Fibroblast of skin of back (primary cell): Measurements from ENCODE around the gene GDPGP1.
"Not testable (repeated sequence)": the region's sequence is repeated elsewhere in the genome, so short reads cannot be mapped to it uniquely, and the experiment has no call there.

Experiments used
- DNase-seq: peaks from one replicate; pipeline ENCODE4 v3.0.0-alpha.2; 2013

GDPGP1 gene

DNA sequence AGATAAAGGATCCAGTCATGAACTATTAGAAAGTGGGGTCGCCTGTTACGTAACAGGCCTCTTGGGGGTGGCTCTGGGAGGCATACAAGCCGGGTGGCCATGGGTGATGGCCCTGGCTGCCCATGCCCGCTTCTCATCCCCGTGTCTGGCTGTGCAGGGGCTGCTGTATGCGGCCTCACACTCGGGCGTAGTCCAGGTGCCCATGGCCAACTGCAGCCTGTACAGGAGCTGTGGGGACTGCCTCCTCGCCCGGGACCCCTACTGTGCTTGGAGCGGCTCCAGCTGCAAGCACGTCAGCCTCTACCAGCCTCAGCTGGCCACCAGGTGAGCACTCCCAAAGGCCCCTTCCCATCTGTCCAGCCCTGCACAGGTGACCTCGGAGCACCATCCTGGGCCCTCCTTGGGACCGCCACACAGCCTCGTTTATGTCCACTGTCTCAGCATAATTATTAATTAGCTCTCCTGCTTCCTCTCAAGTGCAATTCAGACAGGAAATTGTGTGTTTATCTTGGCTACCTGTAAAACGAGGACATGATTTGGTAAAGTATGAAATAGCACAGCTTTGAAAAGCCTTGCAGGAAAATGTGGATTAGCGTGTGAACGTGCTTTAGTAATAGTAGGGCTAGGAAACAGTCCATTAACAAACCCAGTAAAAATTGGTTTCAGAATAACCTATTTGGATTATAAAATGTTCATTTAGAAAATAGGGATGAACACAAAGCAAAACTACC lies 8.3 kb upstream of the GDPGP1 start:
- DNase-seq = no peak

GRCh38 chr15:90227336-90227735 lies 6.7 kb upstream of the GDPGP1 start:
- no peak for DNase-seq

GRCh38 chr15:90227816-90228772 lies 5.9 kb upstream of the GDPGP1 start:
- no peak for DNase-seq

DNA sequence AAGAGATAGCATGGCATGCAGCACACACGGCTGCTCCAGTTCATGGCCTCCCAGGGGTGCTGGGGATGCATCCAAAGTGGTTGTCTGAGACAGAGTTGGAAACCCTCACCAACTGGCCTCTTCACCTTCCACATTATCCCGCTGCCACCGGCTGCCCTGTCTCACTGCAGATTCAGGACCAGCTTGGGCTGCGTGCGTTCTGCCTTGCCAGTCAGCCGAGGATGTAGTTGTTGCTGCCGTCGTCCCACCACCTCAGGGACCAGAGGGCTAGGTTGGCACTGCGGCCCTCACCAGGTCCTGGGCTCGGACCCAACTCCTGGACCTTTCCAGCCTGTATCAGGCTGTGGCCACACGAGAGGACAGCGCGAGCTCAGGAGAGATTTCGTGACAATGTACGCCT lies 5.0 kb upstream of the GDPGP1 start:
- DNase-seq = no peak

GRCh38 chr15:90230071-90230494 lies 3.9 kb upstream of the GDPGP1 start:
- no peak for DNase-seq

DNA sequence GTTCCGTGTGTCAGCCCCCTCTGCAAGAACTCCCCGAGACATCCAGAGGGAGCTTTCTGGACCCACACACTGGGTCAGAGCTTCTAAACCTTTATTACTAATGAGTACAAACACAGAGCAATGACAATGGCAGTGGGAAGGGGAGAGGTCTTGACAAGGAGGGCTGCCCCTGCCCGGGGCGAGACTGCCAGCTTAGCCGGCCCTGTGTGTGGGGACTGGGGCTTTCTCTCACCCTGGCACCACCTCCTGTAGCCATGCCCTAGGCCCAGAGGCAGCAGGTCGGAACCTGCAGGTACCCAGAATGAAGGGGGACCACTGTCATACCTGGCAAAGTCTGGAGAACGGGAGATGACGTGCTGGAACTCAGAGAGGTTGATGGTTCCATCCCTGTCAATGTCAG lies 3.4 kb upstream of the GDPGP1 start:
- no peak for DNase-seq

- no peak for DNase-seq
These were observed 2.7 kb upstream of the GDPGP1 start for GRCh38 chr15:90231028-90232017.

DNA sequence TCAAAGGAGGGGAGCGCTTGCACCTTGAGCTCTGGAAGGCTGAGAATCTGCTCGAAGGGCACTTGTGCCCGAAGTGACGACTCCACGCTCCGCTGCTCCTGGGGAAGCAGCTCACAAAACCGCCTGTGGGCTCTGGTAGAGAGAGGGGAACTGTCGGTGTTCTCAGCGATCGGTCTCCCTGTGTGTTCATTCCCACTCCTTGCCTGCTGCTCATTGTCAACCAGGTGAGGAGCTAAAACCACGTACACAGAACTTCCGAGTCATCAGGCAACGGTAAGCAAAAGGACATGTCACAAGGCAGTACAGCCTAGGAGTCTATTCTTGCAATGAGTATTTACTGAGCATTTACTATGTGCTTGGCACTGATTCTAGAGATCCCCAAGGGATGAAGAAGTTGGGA lies 1.8 kb upstream of the GDPGP1 start:
- DNase-seq = no peak

DNA sequence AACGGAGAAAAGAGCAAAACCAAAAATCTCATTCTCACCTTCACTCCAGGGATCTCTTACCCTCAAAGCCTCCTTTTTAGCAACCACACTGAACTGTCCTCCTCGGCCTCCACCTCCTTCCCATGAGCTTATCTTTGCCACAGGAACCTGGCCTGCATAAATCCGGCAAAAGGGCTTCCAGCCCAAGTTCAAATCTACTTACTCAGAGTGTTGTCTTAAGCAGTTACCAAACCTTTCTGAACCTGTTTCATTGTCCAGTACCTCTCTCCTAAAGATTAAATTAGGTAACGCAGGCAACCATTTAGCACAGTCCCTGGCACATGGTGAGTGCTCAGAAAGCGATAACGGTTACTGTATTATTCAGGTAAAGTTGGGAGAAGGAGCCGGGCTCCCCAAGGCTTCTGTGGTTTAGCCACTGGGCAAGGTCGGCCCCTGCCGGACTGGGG lies 1.0 kb upstream of the GDPGP1 start:
- DNase-seq = no peak

DNA sequence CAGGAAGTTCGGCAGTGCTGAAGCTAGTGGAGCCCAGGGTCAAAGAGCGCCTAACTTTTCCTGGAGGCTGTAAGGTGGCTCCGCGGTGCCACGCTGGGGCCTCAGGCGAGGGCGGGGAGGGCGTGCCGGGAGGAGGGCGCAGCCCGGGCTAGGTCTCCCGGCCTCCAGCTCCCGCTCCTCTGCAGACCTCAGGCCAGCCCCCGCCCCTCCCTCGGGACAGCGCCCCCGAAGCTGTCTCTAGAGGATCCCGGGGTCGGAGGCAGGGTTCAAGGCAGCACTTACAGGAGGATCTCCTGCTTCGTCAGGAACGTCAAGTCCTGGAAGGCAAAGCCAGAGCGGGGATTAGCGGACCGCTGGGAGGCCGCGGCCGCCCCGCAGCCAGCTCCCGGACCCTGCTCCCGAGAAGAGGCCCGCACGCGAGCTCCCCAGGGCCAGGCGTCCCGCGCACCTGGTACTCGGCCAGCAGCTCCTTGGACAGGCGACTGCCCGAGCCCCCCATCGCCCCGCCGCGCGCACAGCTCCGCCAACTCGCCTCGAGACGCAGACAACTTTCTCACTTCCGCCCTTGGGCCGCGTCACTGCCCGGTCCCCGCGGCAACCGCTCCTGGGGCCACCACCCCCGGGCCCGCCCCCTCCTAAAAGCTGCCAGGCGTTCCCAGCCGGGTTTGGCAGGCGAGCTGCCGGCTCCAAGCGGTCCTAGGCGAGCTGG lies 468 bp upstream of the GDPGP1 start, which contains the start of gene CIB1:
Gene CIB1, minus strand, starts transcription at position 555 of the 709 bp plus-strand sequence. Its CDS starts 56 bp downstream, at position 499.
- DNase-seq = peak; percentile 97

- no peak for DNase-seq
These were observed 5.4 kb downstream of the GDPGP1 start for GRCh38 chr15:90239371-90239770.

- DNase-seq = no peak
These were observed 6.8 kb downstream of the GDPGP1 start for GRCh38 chr15:90240856-90241255.

- DNase-seq = no peak
These were observed 7.6 kb downstream of the GDPGP1 start for GRCh38 chr15:90241343-90242192.

DNA sequence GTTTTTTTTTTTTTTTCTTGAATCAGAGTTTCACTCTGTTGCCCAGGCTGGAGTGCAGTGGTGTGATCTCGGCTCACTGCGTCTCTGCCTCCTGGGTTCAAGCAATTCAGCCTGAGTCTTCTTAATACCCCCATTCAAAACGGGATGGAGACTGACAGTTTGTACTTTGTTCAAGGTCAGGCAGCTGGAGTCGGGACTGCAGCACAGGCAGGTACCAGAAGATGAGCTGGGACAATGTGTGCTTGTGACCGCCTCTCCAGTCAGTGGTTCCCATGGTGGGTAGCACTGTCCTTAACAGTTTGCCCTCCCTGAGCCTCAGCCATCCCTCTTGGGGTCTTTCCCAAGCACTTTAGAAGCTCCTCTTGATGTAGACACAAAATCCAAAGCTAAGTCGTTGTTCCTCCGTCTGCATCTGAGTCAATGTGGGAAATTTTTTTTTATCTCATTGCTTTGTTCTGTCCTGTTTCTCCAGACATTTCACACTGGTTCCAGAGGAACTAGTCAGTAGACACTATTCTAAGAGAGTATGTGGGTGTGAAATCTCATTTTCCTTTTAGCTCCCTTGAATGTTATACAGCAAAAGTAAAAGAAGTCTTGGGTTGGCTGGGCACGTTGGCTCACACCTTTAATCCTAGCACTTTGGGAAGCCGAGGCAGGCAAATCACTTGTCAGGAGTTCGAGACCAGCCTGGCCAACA lies 10.1 kb downstream of the GDPGP1 start:
- no peak for DNase-seq

GRCh38 chr15:90248789-90249202 lies 14.8 kb downstream of the GDPGP1 start:
- no peak for DNase-seq

GRCh38 chr15:90249203-90249863 lies 15.3 kb downstream of the GDPGP1 start, which contains the start of gene TTLL13:
TSS of gene TTLL13 (plus strand) at chr15:90249556. CDS start at chr15:90250631, 1,075 bp downstream.
- peak; percentile 87 for DNase-seq

- no peak for DNase-seq
These were observed 23.8 kb downstream of the GDPGP1 start for GRCh38 chr15:90257776-90258175.

GRCh38 chr15:90259524-90259923 lies 25.5 kb downstream of the GDPGP1 start:
- peak; percentile 25 for DNase-seq

GRCh38 chr15:90260731-90261130 lies 26.7 kb downstream of the GDPGP1 start:
- DNase-seq = not testable (repeated sequence)
